Kidney epithelial cell (primary cell): Measurements from ENCODE around the gene PAX7. TPM values are rescaled to one million over a fixed set of nuclear protein-coding genes. Genes with fewer than 3 reads are reported as not detected.

Experiments used
- DNase-seq: peaks from one replicate; pipeline ENCODE4 v3.0.0-alpha.2; 2010; ENCODE audit warnings: low read depth
- H3K27me3 ChIP-seq: 2 replicates; pipeline ENCODE4 v1.6.0; 2011; ENCODE audit warnings: low read length; ENCODE audit not compliant: control insufficient read depth, insufficient read depth
- H3K36me3 ChIP-seq: 2 replicates; pipeline ENCODE4 v1.5.1; 2011; ENCODE audit warnings: low read length; ENCODE audit not compliant: control insufficient read depth, insufficient read depth
- H3K4me3 ChIP-seq: 2 replicates; pipeline ENCODE4 v1.5.1; 2011; ENCODE audit warnings: low read depth, mild to moderate bottlenecking, control low read depth, low read length
- CTCF ChIP-seq: IDR thresholded peaks from 2 replicates; pipeline ENCODE4 v1.5.1; 2011; ENCODE audit warnings: mild to moderate bottlenecking, moderate library complexity, low read length, control low read depth, inconsistent platforms; ENCODE audit not compliant: insufficient read depth, poor library complexity, severe bottlenecking
- total RNA-seq: library from RNA; depleted of rRNA; stranded (reverse); fragments of >200 nt; gene quantifications from 2 replicates; pipeline ENCODE4 v1.2.3, GENCODE V29; 2015

The PAX7 gene
- total RNA-seq, 1 donor from 2014 or later: not detected

GRCh38 chr1:18658831-18659230 lies 28.2 kb downstream of the PAX7 start:
- H3K27me3 ChIP-seq: peaks cover 30% of the 10 kb centered on the region

GRCh38 chr1:18661404-18662285 lies 31.0 kb downstream of the PAX7 start:
- Histone ChIP-seq H3K4me3 (no peak overlapping the region), H3K36me3 (no peaks in the 10 kb centered on the region), H3K27me3 (peaks cover 11% of the 10 kb centered on the region)
- TF ChIP-seq CTCF: no peak
- no peak for DNase-seq

More at GRCh38 chr1:18658831-18659230, 28.2 kb downstream of the PAX7 start:
- no peak for DNase-seq
- no peaks in the 10 kb centered on the region for H3K36me3 ChIP-seq
- no peak overlapping the region for H3K4me3 ChIP-seq
- no peak for TF ChIP-seq CTCF

GRCh38 chr1:18662286-18662639 lies 31.6 kb downstream of the PAX7 start:
- Histone ChIP-seq H3K36me3 (no peaks in the 10 kb centered on the region), H3K4me3 (no peak overlapping the region), H3K27me3 (peaks cover 11% of the 10 kb centered on the region)
- no peak for DNase-seq
- TF ChIP-seq CTCF: no peak

GRCh38 chr1:18666317-18666920 lies 35.8 kb downstream of the PAX7 start:
- Histone ChIP-seq H3K27me3 (peaks cover 6% of the 10 kb centered on the region), H3K4me3 (no peak overlapping the region), H3K36me3 (no peaks in the 10 kb centered on the region)
- TF ChIP-seq CTCF: no peak
- no peak for DNase-seq

- Histone ChIP-seq H3K36me3 (no peaks in the 10 kb centered on the region), H3K27me3 (peaks cover 4% of the 10 kb centered on the region), H3K4me3 (no peak overlapping the region)
- no peak for DNase-seq
- no peak for TF ChIP-seq CTCF
These were observed 36.7 kb downstream of the PAX7 start for GRCh38 chr1:18667333-18667732.
